Epithelial cell of proximal tubule (primary cell): ENCODE results near the gene CCSER1. TPM values are rescaled to one million over a fixed set of nuclear protein-coding genes. Genes with fewer than 3 reads are reported as not detected.
"Not testable (repeated sequence)": the region's sequence is repeated elsewhere in the genome, so short reads cannot be mapped to it uniquely, and the experiment has no call there.

Source experiments
- DNase-seq: peaks from one replicate; pipeline ENCODE4 v3.0.0-alpha.2; 2011; ENCODE audit warnings: low read depth
- H3K4me3 ChIP-seq: 2 replicates; pipeline ENCODE4 v1.5.1; 2011; ENCODE audit warnings: low read depth, mild to moderate bottlenecking, low read length
- total RNA-seq: library from RNA; depleted of rRNA; stranded (reverse); fragments of >200 nt; gene quantifications from 2 replicates; pipeline ENCODE4 v1.2.3, GENCODE V29; 2015
- TF ChIP-seq, protein P1 (sequence below): conservative IDR thresholded peaks from 2 replicates; pipeline ENCODE4 v1.5.1; 2012; ENCODE audit warnings: low read depth, mild to moderate bottlenecking, low read length

The CCSER1 gene
- total RNA-seq, 1 donor from 2014 or later, result not detected

DNA sequence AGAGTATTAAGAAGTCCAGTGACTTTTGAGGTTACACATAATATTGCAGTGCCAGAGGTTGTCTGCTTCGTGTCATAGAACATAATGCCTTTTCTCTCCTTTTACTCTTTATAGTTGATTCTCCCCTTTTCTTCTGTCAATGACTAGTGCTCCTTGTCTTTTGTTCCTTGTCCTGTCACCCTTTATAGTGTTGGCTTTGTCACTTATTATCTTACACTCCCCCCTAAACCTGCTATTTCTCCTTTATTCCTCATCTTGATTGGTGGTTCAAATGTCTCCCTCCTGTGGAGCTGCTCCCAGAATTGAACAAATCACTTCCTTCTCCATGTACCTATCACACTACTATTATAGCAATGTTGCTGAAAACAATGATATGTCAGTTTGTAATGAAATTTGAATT lies 1320.0 kb downstream of the CCSER1 start:
- no peak overlapping the region for H3K4me3 ChIP-seq
- TF ChIP-seq, protein P1, sequence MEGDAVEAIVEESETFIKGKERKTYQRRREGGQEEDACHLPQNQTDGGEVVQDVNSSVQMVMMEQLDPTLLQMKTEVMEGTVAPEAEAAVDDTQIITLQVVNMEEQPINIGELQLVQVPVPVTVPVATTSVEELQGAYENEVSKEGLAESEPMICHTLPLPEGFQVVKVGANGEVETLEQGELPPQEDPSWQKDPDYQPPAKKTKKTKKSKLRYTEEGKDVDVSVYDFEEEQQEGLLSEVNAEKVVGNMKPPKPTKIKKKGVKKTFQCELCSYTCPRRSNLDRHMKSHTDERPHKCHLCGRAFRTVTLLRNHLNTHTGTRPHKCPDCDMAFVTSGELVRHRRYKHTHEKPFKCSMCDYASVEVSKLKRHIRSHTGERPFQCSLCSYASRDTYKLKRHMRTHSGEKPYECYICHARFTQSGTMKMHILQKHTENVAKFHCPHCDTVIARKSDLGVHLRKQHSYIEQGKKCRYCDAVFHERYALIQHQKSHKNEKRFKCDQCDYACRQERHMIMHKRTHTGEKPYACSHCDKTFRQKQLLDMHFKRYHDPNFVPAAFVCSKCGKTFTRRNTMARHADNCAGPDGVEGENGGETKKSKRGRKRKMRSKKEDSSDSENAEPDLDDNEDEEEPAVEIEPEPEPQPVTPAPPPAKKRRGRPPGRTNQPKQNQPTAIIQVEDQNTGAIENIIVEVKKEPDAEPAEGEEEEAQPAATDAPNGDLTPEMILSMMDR, result no peak
- no peak for DNase-seq

GRCh38 chr4:91448668-91449330 lies 1321.6 kb downstream of the CCSER1 start:
- no peak overlapping the region for H3K4me3 ChIP-seq
- DNase-seq, result peak; percentile 53
- TF ChIP-seq, protein P1, result no peak

GRCh38 chr4:91454111-91454510 lies 1326.9 kb downstream of the CCSER1 start:
- H3K4me3 ChIP-seq, result no peak overlapping the region
- no peak for DNase-seq
- TF ChIP-seq, protein P1, result no peak

DNA sequence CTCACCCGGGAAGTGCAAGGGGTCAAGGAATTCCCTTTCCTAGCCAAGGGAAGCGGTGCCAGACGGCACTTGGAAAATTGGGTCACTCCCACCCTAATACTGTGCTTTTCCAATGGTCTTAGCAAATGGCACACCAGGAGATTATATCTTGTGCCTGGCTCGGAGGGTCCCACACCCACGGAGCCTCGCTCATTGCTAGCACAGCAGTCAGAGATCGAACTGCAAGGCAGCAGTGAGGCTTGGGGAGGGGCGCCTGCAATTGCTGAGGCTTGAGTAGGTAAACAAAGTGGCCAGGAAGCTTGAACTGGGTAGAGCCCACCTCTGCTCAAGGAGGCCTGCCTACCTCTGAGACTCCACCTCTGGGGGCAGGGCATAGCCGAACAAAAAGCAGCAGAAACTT lies 1335.4 kb downstream of the CCSER1 start:
- H3K4me3 ChIP-seq, DNase-seq: not testable (repeated sequence)

DNA sequence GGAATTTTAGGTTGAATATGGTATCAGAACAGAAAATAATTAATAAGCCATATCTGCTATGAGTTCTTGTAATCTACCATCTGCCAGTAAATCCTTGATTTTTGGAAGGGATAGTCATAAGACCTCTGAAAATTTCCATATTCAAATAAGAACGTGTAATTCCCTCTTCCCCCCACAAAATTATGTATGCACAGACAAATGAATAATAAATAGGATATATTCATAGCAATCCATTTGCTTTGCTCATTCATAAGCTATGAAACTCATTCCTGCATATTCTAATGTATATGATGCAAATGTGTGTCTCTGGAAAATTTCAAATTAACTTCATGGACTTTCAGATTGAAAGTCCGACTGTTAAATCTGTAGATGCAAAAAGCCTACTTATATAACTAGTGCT lies 1343.5 kb downstream of the CCSER1 start:
- no peak for DNase-seq
- TF ChIP-seq, protein P1, result no peak
- no peak overlapping the region for H3K4me3 ChIP-seq

DNA sequence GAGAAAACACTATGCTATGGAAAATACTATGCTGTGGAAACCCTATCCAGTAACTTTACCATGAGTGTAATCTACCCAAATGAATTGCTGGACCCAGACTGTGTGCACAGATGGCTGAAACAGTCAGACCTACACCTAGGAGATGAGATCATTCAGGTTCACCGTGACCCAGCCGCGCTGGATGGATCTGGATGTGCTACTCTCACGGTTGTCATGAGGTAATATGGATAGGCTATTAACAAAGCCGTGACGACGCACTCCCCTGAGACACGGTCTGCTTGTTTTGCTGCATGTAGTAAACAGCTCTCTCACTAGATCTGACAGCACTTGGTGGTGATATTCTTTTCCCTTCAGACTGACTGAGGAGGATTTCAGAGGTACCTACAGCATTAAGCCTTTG lies 1344.1 kb downstream of the CCSER1 start:
- H3K4me3 ChIP-seq, result no peak overlapping the region
- TF ChIP-seq, protein P1, result no peak
- DNase-seq, result peak; percentile 30

- TF ChIP-seq, protein P1, result no peak
- H3K4me3 ChIP-seq, result no peak overlapping the region
- no peak for DNase-seq
Measured at GRCh38 chr4:91472046-91472445, 1344.9 kb downstream of the CCSER1 start.
